HG02571 (cell line): Measurements from ENCODE around the gene RASL11B.

Experiments
- ATAC-seq: cut with Tn5 transposase; IDR thresholded peaks from one replicate; pipeline ENCODE4 v1.9.1; 2021; ENCODE audit warnings: mild to moderate bottlenecking, moderate library complexity; ENCODE audit not compliant: unreplicated experiment

RASL11B gene

GRCh38 chr4:52842792-52843191 lies 19.3 kb upstream of the RASL11B start:
- no peak for ATAC-seq

DNA sequence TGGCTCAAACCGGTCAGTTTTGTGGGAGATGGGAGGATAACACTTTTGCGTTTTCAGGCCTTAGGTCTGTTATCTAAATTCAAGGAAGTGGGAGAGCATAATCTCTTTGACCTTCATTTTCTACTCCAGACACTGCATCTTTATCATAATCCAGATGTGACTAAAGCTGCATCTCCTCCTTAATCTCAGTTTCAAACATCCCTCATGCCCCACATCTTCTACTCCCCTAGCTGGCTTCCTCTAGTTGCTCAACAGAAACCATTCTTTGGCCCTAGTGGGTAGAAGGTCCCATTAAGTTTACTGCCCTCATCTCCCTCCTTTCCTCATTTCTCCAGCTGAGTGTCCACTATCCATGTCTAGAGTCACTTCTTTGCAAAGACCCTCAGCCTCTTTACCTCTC lies 18.8 kb upstream of the RASL11B start:
- no peak for ATAC-seq

- ATAC-seq, result no peak
Measured at GRCh38 chr4:52843958-52844357, 18.2 kb upstream of the RASL11B start.

DNA sequence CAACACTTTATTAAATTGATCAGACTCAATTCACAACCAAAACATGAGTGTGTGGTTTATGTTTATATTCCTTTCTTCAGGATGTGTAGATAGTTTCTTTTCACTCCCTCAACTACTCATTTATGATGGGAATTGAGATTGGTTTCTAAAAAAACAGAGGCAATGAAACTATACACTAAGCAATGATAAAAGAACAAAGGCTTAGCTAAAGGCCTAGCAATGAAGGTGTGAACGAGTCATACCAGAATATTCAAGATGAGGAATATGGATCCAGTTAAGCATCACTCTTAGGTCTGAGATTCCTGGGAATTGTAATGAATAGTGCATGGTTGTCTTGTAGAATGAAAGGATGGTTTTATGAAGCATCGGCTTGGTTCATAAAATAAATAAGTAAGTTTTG lies 17.5 kb upstream of the RASL11B start:
- ATAC-seq, result no peak

- no peak for ATAC-seq
Measured at GRCh38 chr4:52846502-52846901, 15.6 kb upstream of the RASL11B start.

DNA sequence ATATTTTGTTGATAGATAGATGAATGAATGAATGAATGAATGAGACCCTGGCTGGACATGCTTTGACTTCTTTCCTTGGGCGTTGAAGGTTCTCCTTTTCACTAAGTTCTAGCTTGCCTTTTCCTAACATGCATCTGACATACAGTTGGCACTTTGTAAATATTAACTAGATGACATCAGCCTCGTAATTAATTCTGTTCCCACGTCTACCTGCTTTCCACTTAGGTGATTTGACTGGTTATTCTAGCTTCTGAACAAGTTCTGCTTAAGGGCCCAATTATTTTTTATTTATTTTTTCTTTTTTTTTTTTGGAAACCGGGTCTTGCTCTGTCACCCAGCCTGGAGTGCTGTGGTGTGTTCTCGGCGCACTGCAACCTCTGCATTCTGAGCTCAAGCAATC lies 13.9 kb upstream of the RASL11B start:
- ATAC-seq, result no peak

- no peak for ATAC-seq
Measured at GRCh38 chr4:52850406-52851124, 11.6 kb upstream of the RASL11B start.

GRCh38 chr4:52852041-52852440 lies 10.1 kb upstream of the RASL11B start:
- no peak for ATAC-seq

- ATAC-seq, result no peak
Measured at GRCh38 chr4:52852711-52853110, 9.4 kb upstream of the RASL11B start.

GRCh38 chr4:52853351-52853750 lies 8.8 kb upstream of the RASL11B start:
- no peak for ATAC-seq

DNA sequence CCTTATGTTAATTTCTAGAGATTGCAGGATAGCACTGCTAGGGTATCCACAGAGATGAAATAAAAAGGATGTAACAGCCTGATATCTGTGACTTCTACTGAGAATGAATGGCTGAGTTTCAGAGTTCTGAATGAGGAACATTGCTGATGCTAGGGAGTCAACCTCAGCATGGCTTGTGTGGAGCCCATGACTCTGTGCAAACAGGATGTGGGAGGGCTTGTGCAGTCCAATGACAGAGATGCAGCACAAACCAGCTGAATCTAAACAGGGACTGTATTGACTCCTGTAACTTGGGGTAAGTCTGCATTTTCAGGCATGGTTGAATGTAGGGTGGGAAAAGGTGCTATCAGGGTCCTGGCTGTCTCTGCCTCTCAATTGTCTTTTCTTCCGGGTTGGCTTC lies 5.3 kb upstream of the RASL11B start:
- ATAC-seq, result no peak

DNA sequence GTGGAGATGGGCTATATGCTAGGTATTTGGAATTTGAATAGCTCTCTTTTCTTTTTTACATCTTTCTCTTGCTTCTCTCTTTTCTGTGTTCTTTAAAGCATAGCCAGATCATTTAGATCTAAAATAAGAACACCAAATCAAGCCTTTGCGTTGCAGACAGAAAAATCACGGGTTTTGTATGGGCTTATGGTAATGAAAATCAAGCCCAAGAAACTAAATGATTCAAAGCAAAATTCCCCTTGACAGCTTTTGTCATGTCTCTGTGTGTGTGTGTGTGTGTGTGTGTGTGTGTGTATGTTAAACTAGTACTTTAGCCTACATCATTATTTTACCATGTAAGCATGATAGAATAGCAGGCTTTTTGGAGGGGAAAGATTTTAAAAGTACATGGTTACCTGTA lies 1.8 kb upstream of the RASL11B start:
- no peak for ATAC-seq

GRCh38 chr4:52861171-52861823 lies 820 bp upstream of the RASL11B start:
- ATAC-seq, result no peak

DNA sequence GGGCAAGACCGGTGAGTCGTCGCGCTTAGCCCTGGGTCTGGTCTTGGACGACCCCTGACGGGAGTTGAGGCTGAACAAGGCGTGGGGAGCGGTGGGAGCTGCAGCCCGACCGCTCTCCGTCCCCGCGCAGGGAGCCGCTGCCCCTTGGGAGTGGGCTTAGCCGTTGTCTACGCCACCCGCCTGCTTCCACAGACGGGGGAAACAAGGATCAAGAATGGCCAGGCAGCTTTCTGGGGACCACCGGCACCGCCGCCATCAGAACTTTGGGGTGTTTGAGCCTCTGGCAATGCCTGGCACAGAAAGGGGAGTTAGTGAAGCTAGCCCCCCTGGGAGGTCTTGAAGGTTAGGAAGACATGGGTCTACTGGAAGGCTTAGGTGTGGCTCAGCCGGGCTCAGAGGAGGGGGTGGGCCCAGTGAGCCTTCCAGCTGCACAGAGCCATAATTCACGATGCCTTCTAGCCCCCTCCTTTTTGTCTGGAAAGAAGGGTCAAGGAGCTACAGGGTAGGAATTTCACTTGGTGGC lies 583 bp downstream of the RASL11B start:
- ATAC-seq, result no peak

- no peak for ATAC-seq
Measured at GRCh38 chr4:52863324-52863723, 1.2 kb downstream of the RASL11B start.

DNA sequence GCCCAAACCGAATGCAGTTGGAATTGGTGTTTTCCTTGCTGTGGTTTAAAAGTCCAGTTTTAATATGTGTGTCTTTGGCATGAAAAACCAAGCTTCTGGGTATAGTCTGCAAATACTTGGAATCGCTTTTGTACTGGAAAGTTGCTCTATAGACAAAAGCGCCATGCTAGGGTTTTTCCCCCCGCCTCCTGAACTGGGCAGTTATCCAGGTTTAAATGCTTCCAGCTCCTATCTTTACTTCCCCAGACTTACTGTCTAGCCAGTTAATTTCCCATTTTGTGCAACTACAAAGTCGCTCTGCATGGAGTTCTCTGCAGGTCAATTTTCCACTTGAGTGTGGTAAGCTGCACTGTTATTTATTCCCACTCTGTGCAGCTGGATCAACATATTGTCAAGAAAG lies 2.7 kb downstream of the RASL11B start:
- ATAC-seq, result no peak

DNA sequence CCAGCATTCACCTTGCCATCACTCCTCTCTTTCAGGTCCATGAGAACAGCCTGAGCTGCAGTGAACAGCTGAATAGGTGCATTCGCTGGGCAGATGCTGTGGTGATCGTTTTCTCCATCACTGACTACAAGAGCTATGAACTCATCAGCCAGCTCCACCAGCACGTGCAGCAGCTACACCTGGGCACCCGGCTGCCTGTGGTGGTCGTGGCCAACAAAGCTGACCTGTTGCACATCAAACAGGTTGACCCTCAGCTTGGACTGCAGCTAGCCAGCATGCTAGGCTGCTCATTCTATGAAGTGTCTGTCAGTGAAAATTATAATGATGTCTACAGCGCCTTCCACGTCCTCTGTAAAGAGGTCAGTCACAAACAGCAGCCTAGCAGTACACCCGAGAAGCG lies 3.2 kb downstream of the RASL11B start:
- ATAC-seq, result no peak

DNA sequence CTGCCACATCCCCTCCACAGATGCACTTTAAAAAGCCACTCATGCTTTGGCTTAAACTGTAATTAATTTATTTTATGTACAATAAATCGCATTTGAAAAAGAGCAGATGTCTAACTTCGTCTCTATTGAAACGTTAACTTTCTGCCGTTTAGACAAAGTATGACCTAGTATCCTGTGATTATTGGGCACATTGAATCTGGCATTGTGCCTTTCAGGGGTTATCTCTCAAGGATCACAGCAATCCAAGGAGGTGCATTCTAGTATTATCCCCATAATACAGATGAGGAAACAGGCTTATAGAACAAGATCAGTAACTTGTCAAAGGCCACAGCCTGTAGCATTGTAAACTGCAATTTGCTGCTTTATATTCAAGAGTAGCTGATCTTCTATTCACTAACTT lies 4.6 kb downstream of the RASL11B start:
- no peak for ATAC-seq

DNA sequence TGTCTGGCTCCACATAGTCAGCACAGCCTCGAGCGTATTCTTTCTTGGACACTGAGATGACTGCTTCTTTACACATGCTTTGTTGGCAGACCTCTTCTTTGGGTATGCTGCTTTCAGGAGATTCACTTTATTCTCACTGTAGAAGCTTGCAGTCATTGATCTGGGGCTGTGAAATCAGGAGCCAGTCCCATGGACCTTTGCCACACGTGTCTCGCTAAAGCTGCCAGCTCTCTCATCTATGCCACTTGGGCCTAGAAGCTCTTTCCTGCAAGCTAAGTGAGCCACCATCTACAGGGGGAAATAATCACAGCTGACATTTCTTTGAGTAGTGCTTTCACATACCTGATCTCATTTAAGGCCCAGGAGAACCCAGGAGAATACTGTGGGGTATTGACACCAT lies 5.0 kb downstream of the RASL11B start:
- ATAC-seq, result no peak

DNA sequence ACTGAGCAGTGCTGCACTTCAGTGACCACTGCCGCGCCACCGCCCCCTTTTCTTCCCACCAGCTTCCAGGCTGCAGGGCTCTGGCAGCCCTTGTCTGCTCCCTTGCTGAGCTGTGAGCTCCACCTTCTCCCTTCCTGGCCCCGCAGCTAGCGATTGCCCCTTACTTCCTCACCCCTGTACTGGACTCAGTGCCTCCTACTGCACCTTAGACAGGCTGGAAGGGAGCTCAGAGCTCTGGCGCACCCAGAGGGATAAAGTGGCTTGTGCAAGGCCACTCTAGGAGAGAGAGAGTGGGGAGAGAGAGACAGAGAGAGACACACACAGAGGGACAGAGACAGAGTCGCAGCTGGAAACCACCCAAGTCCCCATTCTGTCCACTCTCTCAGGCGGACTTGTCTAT lies 6.0 kb downstream of the RASL11B start:
- no peak for ATAC-seq

- ATAC-seq, result no peak
Measured at GRCh38 chr4:52869196-52869595, 7.1 kb downstream of the RASL11B start.

DNA sequence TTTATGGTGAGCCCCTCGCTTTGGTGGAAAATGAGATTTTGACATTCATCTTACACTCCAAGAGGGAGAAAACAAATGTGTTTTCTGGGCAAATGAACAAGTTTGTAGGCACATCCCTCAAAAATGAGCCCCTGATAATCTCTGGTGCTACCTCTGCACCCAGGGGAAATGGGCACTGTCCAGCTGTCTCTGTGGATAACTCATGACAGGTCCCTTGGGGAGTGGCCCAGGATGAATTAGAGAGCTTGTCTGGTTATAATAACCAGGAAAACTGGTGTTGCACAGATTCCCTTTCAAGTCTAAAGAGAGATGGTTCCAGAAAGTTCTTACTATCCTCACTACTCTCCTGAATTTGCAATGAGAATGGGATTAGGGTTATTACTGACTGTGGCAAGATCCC lies 7.5 kb downstream of the RASL11B start:
- ATAC-seq, result no peak

DNA sequence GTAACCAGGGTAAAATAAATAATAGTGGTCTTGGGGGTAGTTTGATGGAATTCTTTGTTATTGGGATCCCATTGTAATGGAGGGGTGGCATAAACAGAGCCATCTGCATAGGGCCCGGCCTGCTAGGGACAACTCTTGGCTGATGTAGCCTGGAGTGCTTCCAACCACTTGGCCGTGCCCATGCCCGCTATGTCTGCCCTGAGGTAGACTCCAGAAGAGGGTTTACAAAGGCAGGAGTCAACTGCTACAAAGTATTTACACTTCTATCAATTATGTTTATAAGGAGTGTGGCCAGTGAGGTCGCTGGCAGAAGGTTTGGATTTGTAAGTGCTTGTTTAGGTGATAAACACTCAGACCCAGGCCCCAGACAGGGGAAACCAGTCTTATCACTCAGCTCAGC lies 8.1 kb downstream of the RASL11B start:
- no peak for ATAC-seq
